Smooth muscle cell (in vitro differentiated cells): ENCODE data around the gene GSTO2. TPM values are rescaled to one million over a fixed set of nuclear protein-coding genes. Genes with fewer than 3 reads are reported as not detected.

Experiments used
- DNase-seq: peaks from one replicate; lab custom pipeline; 2025; ENCODE audit not compliant: unreplicated experiment; lab: John Stamatoyannopoulos, UW
- H2AFZ ChIP-seq: fragments of 200-600 bp; sonication (generic); 2 replicates; pipeline ENCODE4 v1.6.0; 2016; ENCODE audit warnings: antibody characterized with exemption, low read depth, mild to moderate bottlenecking
- H3F3A ChIP-seq: fragments of 200-600 bp; sonication (generic); 2 replicates; pipeline ENCODE4 v1.6.0; 2017; ENCODE audit warnings: antibody characterized with exemption, low read depth
- H3K27ac ChIP-seq: fragments of 200-600 bp; sonication (generic); 2 replicates; pipeline ENCODE4 v1.5.1; 2016; ENCODE audit warnings: low read depth, mild to moderate bottlenecking
- H3K27me3 ChIP-seq: fragments of 200-600 bp; sonication (generic); 2 replicates; pipeline ENCODE4 v1.6.1; 2016; ENCODE audit warnings: low read depth, mild to moderate bottlenecking
- H3K36me3 ChIP-seq: fragments of 200-600 bp; sonication (generic); 2 replicates; pipeline ENCODE4 v1.5.1; 2016; ENCODE audit warnings: low read depth
- H3K4me1 ChIP-seq: fragments of 200-600 bp; sonication (generic); 2 replicates; pipeline ENCODE4 v1.5.1; 2016; ENCODE audit warnings: low read depth
- H3K4me2 ChIP-seq: fragments of 200-600 bp; sonication (generic); 2 replicates; pipeline ENCODE4 v1.6.0; 2016; ENCODE audit warnings: mild to moderate bottlenecking
- H3K4me3 ChIP-seq: fragments of 200-600 bp; sonication (generic); 2 replicates; pipeline ENCODE4 v1.5.1; 2016; ENCODE audit warnings: mild to moderate bottlenecking
- H3K79me2 ChIP-seq: fragments of 200-600 bp; sonication (generic); 2 replicates; pipeline ENCODE4 v1.6.0; 2016; ENCODE audit warnings: low read depth, mild to moderate bottlenecking
- H3K9ac ChIP-seq: fragments of 200-600 bp; sonication (generic); 2 replicates; pipeline ENCODE4 v1.6.0; 2016; ENCODE audit warnings: low read depth
- H3K9me3 ChIP-seq: fragments of 200-600 bp; sonication (generic); replicated peaks from 2 replicates; pipeline ENCODE4 v1.5.1; 2016; ENCODE audit warnings: low read depth
- H4K20me1 ChIP-seq: fragments of 200-600 bp; sonication (generic); 2 replicates; pipeline ENCODE4 v1.6.0; 2016; ENCODE audit warnings: low read depth
- CTCF ChIP-seq: fragments of 200-600 bp; sonication (generic); IDR thresholded peaks from 2 replicates; pipeline ENCODE4 v1.5.1; 2017; ENCODE audit warnings: borderline replicate concordance, mild to moderate bottlenecking, antibody characterized with exemption; ENCODE audit not compliant: insufficient read depth, poor library complexity, severe bottlenecking
- WGBS: methylation state at CpG from one replicate; pipeline ENCODE4 v1.1.7; 2016; ENCODE audit warnings: low lambda C conversion rate; 5-methylcytosine and 5-hydroxymethylcytosine counted together
- polyA plus RNA-seq: library from polyadenylated mRNA; unstranded; fragments of >200 nt; fragmentation: Nextera tagmentation; extraction: Ambion mirVana; gene quantifications from 2 replicates; pipeline ENCODE4 v1.2.1, GENCODE V29; 2016
- total RNA-seq: library from RNA; depleted of rRNA; stranded (reverse); fragments of >200 nt; gene quantifications from 2 replicates; pipeline ENCODE4 v1.2.3, GENCODE V29; 2014

The GSTO2 gene
- total and polyA plus RNA-seq, 2 experiments from 2014 or later = 2.1 to 3.7 TPM

- Histone ChIP-seq H4K20me1 (peaks cover 20% of the 10 kb centered on the region), H3K36me3 (peaks cover 21% of the 10 kb centered on the region), H3K9ac (peak overlapping the region; percentile 90), H3K4me3 (peak overlapping the region; percentile 73), H3K27me3 (no peaks in the 10 kb centered on the region), H3K4me1 (peaks cover 10% of the 10 kb centered on the region), H3K4me2 (peak overlapping the region; percentile 80), H2AFZ (no peak overlapping the region), H3K9me3 (no peaks in the 10 kb centered on the region), H3K27ac (peak overlapping the region; percentile 79), H3K79me2 (peaks cover 17% of the 10 kb centered on the region), H3F3A (peaks cover 32% of the 10 kb centered on the region)
- TF ChIP-seq CTCF = no peak
- no peak for DNase-seq
- WGBS = 88% methylated on average over 14 of the region's 14 CpGs
Measured at GRCh38 chr10:104267721-104268404, 1.1 kb upstream of the GSTO2 start.

DNA sequence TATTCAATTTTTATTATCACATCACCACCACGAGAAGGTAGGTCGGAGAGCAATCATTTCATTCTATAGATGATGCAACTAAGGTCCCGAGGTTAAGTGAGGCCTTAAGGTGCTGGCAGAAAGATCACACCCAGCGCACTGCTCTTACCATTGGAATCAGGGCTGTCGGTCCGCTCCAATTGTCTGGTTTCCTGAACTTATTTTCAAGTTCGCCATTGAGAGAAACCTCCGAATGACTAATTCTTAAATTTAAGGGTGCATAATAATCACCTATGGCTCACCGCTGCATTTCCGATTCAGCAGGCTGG is 625 bp upstream of the GSTO2 start:
- H3K27ac ChIP-seq = peak overlapping the region; percentile 79
- no peak for DNase-seq
- peaks cover 28% of the 10 kb centered on the region for H3F3A ChIP-seq
- peaks cover 10% of the 10 kb centered on the region for H3K4me1 ChIP-seq
- TF ChIP-seq CTCF = no peak
- H3K9me3 ChIP-seq = no peaks in the 10 kb centered on the region
- peak overlapping the region; percentile 73 for H3K4me3 ChIP-seq
- 26% methylated on average over 10 of the region's 10 CpGs for WGBS
- H3K27me3 ChIP-seq = no peaks in the 10 kb centered on the region
- peaks cover 21% of the 10 kb centered on the region for H3K36me3 ChIP-seq
- peaks cover 19% of the 10 kb centered on the region for H4K20me1 ChIP-seq
- H2AFZ ChIP-seq = peak overlapping the region; percentile 51
- peak overlapping the region; percentile 90 for H3K9ac ChIP-seq
- H3K4me2 ChIP-seq = peak overlapping the region; percentile 80
- H3K79me2 ChIP-seq = peaks cover 13% of the 10 kb centered on the region

GRCh38 chr10:104273286-104273685 is 4.3 kb downstream of the GSTO2 start:
- no peak for TF ChIP-seq CTCF
- no peaks in the 10 kb centered on the region for H4K20me1 ChIP-seq
- H2AFZ ChIP-seq = no peak overlapping the region
- H3K36me3 ChIP-seq = no peaks in the 10 kb centered on the region
- peaks cover 5% of the 10 kb centered on the region for H3K4me1 ChIP-seq
- no peak for DNase-seq
- peaks cover 11% of the 10 kb centered on the region for H3F3A ChIP-seq
- no peaks in the 10 kb centered on the region for H3K9me3 ChIP-seq
- H3K79me2 ChIP-seq = no peaks in the 10 kb centered on the region
- peak overlapping the region; percentile 33 for H3K4me2 ChIP-seq
- WGBS = 71% methylated on average over 1 of the region's 1 CpG
- no peaks in the 10 kb centered on the region for H3K27me3 ChIP-seq
- peak overlapping the region; percentile 32 for H3K27ac ChIP-seq
- H3K4me3 ChIP-seq = no peak overlapping the region
- H3K9ac ChIP-seq = no peak overlapping the region
